NCI-H748 (cell line): ENCODE results near the gene TDRD15.
"Not testable (repeated sequence)": the region's sequence is repeated elsewhere in the genome, so short reads cannot be mapped to it uniquely, and the experiment has no call there.

Source experiments
- DNase-seq: peaks from one replicate; lab custom pipeline; 2025; ENCODE audit not compliant: unreplicated experiment; lab: John Stamatoyannopoulos, UW

Gene TDRD15

GRCh38 chr2:21142149-21142548 lies 18.4 kb downstream of the TDRD15 start:
- DNase-seq = no peak

GRCh38 chr2:21146638-21147037 lies 22.9 kb downstream of the TDRD15 start:
- DNase-seq = no peak

- no peak for DNase-seq
These were observed 24.9 kb downstream of the TDRD15 start for GRCh38 chr2:21148718-21149117.

- DNase-seq = not testable (repeated sequence)
These were observed 27.5 kb downstream of the TDRD15 start for GRCh38 chr2:21151234-21151633.

GRCh38 chr2:21155365-21156136 lies 31.8 kb downstream of the TDRD15 start:
- no peak for DNase-seq

- no peak for DNase-seq
These were observed 37.4 kb downstream of the TDRD15 start for GRCh38 chr2:21161122-21161521.

GRCh38 chr2:21161832-21162614 lies 38.3 kb downstream of the TDRD15 start:
- no peak for DNase-seq

GRCh38 chr2:21162615-21162878 lies 38.8 kb downstream of the TDRD15 start:
- no peak for DNase-seq

- DNase-seq = no peak
These were observed 39.4 kb downstream of the TDRD15 start for GRCh38 chr2:21163213-21163612.

- no peak for DNase-seq
These were observed 41.6 kb downstream of the TDRD15 start for GRCh38 chr2:21165350-21165749.

- peak; percentile 49 for DNase-seq
These were observed 52.3 kb downstream of the TDRD15 start for GRCh38 chr2:21175895-21176646.

- DNase-seq = no peak
These were observed 58.2 kb downstream of the TDRD15 start for GRCh38 chr2:21181957-21182356.

- no peak for DNase-seq
These were observed 59.5 kb downstream of the TDRD15 start for GRCh38 chr2:21183306-21183705.

GRCh38 chr2:21183726-21184125 lies 60.0 kb downstream of the TDRD15 start:
- no peak for DNase-seq

GRCh38 chr2:21191535-21191934 lies 67.8 kb downstream of the TDRD15 start:
- no peak for DNase-seq
